HG02943 (cell line): Measurements from ENCODE around the gene LEPROT.
"Not testable (repeated sequence)": the region's sequence is repeated elsewhere in the genome, so short reads cannot be mapped to it uniquely, and the experiment has no call there.

ENCODE experiments used
- ATAC-seq: cut with Tn5 transposase; IDR thresholded peaks from one replicate; pipeline ENCODE4 v1.9.1; 2021; ENCODE audit warnings: mild to moderate bottlenecking, low read depth, moderate library complexity; ENCODE audit not compliant: unreplicated experiment

Gene LEPROT, protein sequence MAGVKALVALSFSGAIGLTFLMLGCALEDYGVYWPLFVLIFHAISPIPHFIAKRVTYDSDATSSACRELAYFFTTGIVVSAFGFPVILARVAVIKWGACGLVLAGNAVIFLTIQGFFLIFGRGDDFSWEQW

DNA sequence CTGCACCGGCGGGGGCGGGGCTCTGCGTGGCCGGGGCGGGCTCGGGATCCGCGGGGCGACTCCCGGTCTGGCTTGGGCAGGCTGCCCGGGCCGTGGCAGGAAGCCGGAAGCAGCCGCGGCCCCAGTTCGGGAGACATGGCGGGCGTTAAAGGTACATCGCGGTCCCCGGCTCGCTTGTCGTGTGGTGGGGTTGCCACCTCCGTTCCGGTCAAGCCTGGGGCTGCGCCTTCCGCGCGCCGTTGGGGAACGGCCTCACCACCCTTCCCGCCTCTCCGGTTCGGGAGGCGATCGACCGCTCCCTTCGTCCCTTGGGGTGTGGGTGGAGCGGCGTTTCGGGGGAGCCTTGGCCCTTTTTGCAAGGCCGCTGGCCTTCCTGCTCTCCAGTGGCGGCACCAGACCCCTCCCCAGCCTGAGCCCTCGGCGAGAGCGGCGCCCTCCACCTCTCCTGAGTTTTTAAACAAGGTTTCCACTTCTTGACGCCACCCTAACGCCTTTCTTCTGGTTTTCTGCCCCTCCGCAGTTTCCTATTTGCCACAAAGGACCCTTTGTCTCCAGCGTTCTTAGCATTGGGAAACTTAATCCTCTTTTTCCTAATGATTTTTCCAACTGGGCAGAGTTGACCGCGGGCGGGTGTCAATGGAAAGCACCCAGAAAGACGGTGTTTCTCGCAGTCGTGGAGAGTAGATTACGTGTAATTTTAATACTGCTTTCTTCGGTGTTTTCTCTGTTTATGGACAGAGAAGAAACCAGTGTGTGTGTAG is at the start of gene LEPROT, which contains the start of gene LEPR:
TSS of gene LEPROT (plus strand) at position 79 of the 761 bp plus-strand sequence. CDS start at position 136, 57 bp downstream.
TSS of gene LEPR (plus strand) at position 79 of the 761 bp plus-strand sequence. CDS start 144,898 bp downstream, outside the sequence.
- no peak for ATAC-seq

DNA sequence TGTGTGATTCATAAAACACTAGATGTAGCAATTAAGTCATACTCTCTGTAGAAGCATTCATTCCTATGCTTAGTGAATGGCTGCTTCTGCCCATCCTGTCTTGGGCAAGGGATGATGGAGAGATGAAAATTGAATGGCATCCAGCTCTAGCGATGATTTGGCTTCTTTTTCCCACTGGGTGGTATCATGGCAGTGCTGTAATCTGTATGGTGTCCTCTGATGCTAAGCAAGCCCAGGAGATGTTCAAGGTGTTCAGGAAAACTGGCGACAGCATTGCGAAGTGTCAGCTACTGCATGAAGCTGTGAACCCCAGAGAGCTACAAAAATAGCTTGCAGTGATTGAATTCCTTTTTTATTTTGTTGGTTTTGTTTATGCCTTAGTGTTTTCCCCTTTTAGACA is 48.9 kb upstream of the LEPROT start:
- ATAC-seq, result no peak

DNA sequence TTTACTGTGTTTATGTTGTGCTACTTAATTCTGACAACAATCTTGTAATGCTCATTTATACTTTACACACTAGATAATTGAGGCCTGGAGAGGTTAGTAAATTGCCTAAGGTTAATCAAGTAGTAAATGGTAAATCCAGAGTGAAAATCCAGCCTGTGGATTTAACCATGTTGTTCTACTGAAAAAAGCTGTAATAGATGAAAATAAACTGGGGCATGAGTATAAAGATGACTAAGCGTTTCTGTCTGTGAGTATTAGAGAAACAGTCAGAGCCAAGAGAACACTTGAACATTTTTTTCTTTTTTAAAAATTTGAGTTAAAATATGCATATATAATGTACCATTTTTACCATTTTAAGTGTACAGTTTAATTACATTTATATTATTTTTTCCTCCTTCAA is 47.9 kb upstream of the LEPROT start:
- ATAC-seq, result no peak

DNA sequence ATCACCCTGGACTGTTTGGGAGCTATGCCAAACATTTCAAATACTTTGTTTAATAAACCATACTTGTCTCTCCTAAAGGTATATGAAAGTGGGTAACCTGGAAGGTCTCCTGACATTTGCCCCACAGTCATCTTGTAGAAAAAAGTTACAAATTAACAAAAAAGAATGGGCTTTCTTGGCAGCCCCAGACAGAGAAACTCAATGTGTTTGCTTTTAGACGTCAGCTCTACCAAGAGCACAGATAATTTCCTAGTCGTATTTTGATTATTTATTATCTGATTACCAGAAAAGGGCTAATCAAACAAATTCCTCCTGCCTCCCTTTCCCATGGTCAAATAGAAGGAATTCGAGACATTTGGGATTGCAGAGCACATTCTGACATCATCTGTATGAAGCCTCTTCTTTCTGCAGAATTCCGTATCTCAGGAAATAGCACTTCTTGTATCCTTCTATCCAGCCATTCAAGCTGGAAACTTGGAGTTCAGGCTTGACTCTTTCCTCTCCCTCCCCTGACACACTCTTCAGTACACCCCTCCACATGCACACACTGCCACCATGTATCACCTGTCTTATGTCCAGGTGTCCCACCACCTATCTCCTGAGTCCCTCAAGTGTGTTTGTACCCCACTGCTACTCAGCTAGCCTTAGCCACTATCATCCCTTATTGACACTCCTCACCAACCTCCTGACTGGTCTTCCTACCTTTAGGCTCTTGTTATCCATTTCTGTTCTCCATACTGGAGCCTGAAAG is 42.8 kb upstream of the LEPROT start:
- no peak for ATAC-seq

DNA sequence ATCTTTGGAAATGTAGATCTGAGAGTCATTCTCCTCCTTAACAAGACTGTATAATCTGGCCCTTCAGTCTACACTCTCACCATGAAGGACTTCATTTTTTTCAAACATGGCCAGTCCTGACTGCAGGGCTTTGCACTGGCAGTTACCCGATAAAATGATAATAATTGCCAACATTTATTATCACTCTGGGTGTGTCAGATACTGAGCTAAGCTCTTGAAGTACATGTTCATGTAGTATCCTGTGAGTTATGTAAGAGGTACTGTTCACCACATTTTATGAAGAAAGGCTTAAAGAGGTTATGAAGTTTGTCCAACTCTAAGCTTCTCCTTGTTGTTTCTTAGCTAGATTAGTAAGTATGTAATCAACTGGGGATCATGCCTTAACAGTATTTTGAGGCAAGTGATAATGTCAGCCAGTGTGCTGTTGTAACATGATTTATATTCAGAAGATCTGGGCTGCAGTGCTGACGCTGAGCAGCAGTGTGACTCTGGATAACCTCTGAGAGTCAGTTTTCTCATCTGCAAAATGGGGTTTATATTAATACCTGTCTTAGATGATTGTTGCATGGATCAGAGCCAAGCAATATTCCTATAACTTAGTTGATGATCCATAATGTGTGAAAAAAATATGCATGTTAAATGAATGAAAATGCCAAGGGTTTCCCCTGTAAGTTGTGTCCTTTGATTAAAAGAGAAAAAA is 42.1 kb upstream of the LEPROT start:
- ATAC-seq, result no peak

DNA sequence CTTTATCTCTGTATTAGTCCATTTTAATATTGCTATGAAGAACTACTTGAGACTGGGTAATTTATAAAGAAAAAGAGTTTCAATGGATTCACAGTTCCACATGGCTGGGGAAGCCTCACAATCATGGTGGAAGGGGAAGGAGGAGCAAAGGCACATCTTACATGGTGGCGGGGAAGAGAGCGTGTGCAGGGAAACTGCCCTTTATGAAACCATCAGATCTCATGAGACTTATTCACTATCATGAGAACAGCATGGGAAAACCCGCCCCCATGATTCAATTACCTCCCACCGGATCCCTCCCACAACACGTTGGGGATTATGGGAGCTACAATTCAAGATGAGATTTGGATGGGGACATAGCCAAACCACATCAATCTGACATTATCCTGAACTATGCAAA is 36.0 kb upstream of the LEPROT start:
- not testable (repeated sequence) for ATAC-seq

DNA sequence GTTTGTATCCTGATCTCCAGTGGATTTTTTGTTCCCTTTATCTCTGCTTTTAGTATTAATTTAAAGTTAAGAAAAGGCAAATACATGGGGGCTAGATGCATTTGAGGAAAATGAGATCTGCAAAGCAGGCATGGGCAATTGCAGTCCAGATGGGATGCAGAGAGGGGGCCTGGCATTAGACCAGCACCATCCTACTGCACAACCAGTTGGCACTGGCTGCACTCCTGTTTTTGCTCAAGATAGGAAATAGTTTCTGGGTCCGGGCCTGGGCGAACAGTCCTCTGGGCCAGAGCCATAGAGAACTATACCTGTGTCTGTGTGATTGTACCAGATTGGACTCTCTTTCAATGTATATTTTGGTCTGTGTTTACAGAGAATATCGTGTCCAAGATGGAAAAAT is 34.0 kb upstream of the LEPROT start:
- no peak for ATAC-seq

DNA sequence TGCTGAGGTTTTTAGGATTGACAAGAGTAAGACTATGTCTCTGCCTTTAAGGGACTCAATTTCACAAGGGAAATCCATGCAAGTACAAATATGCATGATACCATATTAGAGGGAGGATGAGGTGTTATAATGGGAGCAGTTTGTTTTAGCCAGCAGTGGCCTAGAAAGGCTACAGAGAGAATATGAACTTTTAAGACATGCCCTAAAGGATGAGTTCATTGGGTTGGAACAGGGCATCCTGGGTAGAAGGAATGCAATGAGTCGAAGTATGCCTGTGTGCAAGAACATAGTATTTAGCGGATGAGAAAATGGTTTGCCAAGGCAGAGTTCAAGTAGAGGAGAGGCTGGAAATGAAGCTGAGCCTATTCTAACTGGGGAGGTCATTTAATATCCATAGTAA is 32.6 kb upstream of the LEPROT start:
- no peak for ATAC-seq

DNA sequence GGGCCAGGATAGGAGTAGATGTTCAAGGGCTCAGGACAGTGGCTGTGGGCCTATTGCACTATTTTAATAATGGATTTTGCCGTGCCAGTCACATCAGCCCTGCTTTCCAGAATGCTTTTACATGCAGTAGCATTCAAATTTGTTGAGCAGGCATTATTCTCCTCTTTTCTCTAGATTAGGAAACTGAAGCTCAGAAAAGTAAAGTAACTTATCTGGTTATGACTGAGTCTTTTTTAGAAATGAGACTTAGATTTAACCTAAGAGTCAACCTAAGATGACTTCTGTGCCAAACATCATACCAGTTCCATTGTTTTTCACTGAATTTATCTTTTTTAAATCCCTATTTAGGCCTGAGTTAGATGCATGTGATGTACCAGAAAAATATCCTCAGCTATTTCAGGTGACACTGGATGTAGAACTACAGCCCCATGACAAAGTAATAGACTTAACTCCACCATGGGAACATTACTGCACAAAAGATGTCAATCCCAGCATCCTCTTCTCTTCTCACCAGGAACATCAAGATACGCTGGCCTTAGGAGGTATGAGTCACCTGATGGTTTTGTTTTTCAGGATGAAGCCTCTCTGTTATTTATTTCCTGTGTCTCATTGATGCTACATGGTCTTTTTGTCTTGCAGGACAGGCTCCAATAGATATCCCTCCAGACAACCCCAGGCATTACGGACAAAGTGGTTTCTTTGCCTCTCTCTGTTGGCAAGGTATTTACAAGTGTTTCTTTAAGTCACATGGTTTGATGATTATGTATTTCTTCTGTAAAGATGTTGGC is 31.4 kb upstream of the LEPROT start:
- ATAC-seq, result no peak

DNA sequence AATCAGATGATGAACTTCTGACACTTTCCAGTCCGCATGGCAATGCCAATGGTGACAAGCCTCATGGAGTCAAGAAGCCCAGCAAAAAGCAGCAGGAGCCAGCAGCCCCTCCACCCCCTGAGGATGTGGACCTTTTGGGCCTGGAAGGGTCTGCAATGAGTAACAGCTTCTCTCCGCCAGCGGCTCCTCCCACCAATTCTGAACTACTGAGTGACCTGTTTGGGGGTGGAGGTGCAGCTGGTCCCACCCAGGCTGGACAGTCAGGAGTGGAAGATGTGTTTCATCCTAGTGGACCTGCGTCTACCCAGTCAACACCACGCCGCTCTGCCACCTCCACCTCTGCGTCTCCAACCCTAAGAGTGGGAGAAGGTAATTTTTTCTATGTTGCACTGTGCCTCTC is 28.0 kb upstream of the LEPROT start:
- ATAC-seq, result no peak

DNA sequence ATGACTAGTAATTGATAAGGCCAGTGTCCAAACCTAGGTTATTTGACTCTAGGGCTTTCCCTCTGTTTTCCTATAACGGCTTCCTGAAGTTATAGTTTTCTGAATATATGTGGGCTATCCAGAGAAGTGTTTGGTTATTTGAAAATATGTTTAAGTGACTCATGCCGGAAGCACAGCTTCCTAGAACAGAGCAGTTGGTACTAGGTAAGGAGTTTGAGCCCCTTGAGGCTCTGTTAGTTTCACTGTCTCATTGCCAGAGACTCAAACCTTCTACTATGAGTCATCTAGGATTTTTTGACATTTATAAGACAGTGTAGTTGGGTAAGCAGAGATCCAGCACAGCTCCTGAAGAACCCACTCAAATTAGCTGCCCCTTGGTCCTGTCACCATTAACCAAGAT is 27.1 kb upstream of the LEPROT start:
- ATAC-seq, result peak; percentile 67

DNA sequence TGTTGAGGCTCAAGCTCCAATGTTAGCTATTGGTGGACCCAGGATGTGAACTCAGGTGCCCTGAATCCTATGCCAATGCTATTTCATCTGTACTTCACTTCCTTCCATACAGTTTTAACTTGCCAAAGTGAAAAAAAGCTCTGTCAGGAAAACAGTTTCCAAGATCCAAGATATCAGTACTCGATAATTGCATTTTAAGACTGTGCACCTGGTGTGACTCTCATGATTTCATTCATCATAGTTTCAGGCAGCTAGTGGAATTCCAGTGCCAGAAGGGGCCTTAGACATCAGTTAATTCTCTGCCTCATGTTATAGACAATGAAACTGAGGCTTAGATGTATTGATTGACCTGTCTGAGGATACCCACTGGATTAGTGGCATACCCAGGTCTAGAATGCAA is 26.5 kb upstream of the LEPROT start:
- no peak for ATAC-seq

DNA sequence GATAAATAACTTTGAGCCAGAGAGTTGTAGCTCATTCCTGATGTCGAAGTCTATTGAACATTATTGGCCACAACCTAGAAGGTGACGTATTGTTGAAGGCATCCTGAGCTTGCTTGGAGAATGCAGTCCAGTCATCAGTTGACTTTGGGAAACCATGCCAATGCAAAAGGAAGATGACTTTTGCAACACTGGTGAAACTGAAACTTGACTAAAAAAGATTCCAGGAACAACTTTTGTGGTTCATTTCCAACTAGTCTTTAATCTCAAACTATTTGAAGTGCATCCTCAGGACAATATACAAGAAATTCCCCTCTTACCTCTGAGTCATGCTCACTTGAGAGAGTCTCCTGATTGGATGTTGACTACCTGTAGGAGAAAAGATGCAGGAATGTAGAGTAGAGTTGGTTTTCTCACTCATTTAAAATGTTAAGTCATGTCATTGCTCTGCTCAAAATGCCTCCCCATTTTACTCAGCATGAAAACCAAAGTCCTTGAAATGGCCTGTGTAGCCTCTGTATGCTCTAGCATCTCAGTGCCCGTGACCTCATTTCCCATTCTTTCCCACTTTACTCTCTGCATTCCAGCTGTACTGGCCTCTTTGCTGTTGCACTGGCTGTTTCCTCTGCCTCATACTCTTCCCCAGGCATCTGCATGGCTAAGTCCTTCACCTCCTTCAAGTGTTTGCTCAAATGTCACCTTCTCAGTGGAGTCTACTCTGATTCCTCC is 24.4 kb upstream of the LEPROT start:
- ATAC-seq, result no peak

DNA sequence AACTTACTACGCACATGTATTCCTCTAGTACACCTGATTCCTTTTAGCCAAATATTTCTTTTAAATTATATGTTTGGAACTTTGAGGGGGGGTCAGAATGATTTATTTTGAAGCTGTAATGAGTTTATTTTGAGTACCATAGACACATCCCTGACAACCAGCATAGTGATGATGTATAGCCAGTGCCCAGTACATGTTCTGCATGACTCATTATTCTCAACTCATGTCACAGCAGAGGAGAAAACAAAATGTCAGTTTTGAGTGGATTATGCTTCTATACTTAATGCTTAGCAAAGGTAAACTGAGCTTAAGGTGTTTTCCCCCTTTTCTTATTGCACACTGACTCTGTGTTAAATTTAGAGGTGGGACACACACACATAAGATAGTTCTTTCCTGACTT is 22.4 kb upstream of the LEPROT start:
- ATAC-seq, result no peak

DNA sequence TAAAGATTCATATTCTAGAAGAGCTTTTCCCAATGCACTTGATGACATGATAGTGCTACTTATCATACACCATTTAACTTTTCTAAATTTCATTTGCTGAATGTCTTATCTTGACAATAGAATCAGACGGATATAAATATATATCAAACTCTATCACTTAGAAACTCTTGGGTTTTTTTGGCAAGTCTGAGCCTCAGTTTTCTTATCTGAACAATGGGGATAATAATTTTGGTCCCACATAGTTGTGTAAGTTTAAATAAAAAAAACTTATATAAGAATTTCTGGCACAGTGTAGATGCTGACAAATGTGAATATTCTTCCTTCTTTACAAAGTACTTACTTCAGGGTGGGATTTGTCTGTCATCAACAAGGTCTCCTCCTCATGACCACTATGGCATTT is 21.5 kb upstream of the LEPROT start:
- ATAC-seq, result no peak

DNA sequence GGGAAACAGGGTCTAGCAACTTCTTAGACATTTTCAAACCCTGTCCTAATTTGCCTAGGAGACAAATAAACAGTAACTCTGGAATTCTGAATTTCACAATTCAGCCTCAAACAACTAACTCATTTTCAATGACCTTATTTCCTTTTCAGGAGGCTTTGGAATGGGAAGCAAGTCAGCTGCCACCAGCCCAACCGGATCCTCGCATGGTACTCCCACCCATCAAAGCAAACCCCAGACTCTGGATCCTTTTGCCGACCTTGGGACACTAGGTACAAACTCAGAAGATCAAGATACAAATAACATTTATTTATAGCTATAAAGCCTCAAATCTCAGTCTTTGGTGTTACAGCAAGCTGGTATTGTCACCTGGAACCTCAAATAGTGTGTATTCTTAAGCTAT is 18.9 kb upstream of the LEPROT start:
- ATAC-seq, result no peak

DNA sequence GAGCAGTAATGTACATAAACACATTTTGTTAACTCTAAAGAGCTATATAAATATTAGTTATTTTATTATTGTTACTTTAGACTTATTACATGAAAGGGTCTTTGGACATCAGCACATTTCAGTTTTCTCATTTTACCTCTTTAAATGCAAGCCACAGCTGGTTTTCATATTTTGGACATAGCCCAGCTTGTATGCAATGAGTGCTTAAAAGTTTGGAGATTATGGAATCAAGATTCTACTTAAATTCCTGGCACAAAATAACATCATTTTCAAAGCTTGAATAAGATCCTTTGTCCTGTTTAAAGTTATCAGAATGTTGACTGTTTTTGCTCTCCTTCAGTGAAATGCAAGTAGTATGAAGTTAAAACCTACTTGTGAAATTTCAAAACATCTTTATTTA is 15.5 kb upstream of the LEPROT start:
- no peak for ATAC-seq

DNA sequence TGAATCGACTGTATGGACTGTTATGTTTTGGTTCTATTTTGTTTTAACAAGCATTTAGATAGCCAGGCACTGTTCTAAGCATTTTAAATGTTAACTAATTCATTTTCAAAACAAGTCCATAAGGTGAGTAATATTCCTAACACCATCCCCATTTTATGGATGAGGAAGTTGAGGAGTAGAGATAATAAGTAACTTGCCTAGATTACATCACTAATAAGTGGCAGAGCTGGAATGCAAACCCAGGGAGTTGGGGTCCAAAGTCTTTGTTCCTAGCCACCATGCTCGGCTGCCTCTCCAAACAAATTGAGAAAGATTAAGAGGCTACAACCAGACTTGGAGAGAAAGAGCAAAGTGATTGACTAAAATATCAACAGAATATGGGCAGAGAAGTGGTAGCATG is 12.6 kb upstream of the LEPROT start:
- no peak for ATAC-seq

DNA sequence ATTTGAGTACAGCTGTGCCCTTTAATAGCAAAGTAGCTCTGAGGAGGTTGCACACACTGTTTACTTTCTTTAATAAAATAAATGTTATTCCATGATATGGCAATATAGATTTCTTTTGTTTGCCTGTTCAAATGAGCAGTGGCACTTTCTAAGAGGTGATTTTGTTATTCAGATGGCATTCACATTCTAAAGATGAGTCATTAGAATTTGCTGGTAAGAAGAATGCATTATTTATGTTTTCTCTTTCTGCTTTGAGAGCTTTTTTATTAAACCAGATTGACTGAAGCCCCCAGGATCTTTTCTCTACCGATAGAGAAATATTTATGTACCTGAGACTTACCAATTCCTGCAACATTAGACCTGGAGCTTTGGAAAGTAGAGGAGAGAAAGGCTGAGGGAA is 11.2 kb upstream of the LEPROT start:
- ATAC-seq, result no peak
